ENCODE results near the gene MADD.
"Not testable (repeated sequence)": the region's sequence is repeated elsewhere in the genome, so short reads cannot be mapped to it uniquely, and the experiment has no call there.

Gene MADD

GRCh38 chr11:47274495-47275235 is 4.7 kb downstream of the MADD start:
- no peak for DNase-seq (ENCODE audit: low read depth, low spot score)

GRCh38 chr11:47276923-47277322 is 7.0 kb downstream of the MADD start:
- DNase-seq (ENCODE audit: low read depth, low spot score), result no peak

- DNase-seq (ENCODE audit: low read depth, low spot score), result no peak
These were observed 8.1 kb downstream of the MADD start for GRCh38 chr11:47278058-47278457.

GRCh38 chr11:47278769-47279168 is 8.8 kb downstream of the MADD start:
- no peak for DNase-seq (ENCODE audit: low read depth, low spot score)

- no peak for DNase-seq (ENCODE audit: low read depth, low spot score)
These were observed 10.2 kb downstream of the MADD start for GRCh38 chr11:47280099-47280498.

GRCh38 chr11:47280860-47281259 is 10.9 kb downstream of the MADD start:
- no peak for DNase-seq (ENCODE audit: low read depth, low spot score)

GRCh38 chr11:47282462-47282861 is 12.5 kb downstream of the MADD start:
- DNase-seq (ENCODE audit: low read depth, low spot score), result no peak

GRCh38 chr11:47284151-47284550 is 14.2 kb downstream of the MADD start:
- DNase-seq (ENCODE audit: low read depth, low spot score), result no peak

GRCh38 chr11:47285969-47286770 is 16.2 kb downstream of the MADD start:
- no peak for DNase-seq (ENCODE audit: low read depth, low spot score)

- no peak for DNase-seq (ENCODE audit: low read depth, low spot score)
These were observed 18.1 kb downstream of the MADD start for GRCh38 chr11:47288066-47288465.

- no peak for DNase-seq (ENCODE audit: low read depth, low spot score)
These were observed 19.9 kb downstream of the MADD start for GRCh38 chr11:47289856-47290255.

- no peak for DNase-seq (ENCODE audit: low read depth, low spot score)
These were observed 25.5 kb downstream of the MADD start for GRCh38 chr11:47295385-47295784.

GRCh38 chr11:47296045-47296444 is 26.1 kb downstream of the MADD start:
- DNase-seq (ENCODE audit: low read depth, low spot score), result no peak

- DNase-seq (ENCODE audit: low read depth, low spot score), result no peak
These were observed 29.1 kb downstream of the MADD start for GRCh38 chr11:47299078-47299477.

- DNase-seq (ENCODE audit: low read depth, low spot score), result no peak
These were observed 32.9 kb downstream of the MADD start for GRCh38 chr11:47302853-47303252.

- DNase-seq (ENCODE audit: low read depth, low spot score), result no peak
These were observed 36.0 kb downstream of the MADD start for GRCh38 chr11:47305734-47306483.

- DNase-seq (ENCODE audit: low read depth, low spot score), result no peak
These were observed 36.5 kb downstream of the MADD start for GRCh38 chr11:47306484-47306844.

GRCh38 chr11:47308050-47308823 is 38.3 kb downstream of the MADD start:
- DNase-seq (ENCODE audit: low read depth, low spot score), result no peak

GRCh38 chr11:47314992-47315391 is 45.1 kb downstream of the MADD start:
- no peak for DNase-seq (ENCODE audit: low read depth, low spot score)

- not testable (repeated sequence) for DNase-seq (ENCODE audit: low read depth, low spot score)
These were observed 46.6 kb downstream of the MADD start for GRCh38 chr11:47316501-47316900.

GRCh38 chr11:47317064-47317828 is 47.3 kb downstream of the MADD start:
- DNase-seq (ENCODE audit: low read depth, low spot score), result no peak
